Nephron (organoid): ENCODE measurements around the gene POFUT2.

Experiments used
- H3K27ac Mint-ChIP-seq, 3 experiments: 2 replicates each; pipeline ENCODE4 v1.8.0; 2020; ENCODE audit warnings: mixed read lengths in 3 of 3, mild to moderate bottlenecking in 2 of 3, moderate library complexity in 1 of 3
- H3K27me3 Mint-ChIP-seq: 2 replicates; pipeline ENCODE4 v1.8.0; 2021; ENCODE audit warnings: low read depth, mild to moderate bottlenecking, moderate library complexity, mixed read lengths
- H3K36me3 Mint-ChIP-seq: 2 replicates; pipeline ENCODE4 v1.8.0; 2020; ENCODE audit warnings: low read depth, mixed read lengths
- H3K4me1 Mint-ChIP-seq: 2 replicates; pipeline ENCODE4 v1.8.0; 2020; ENCODE audit warnings: mixed read lengths
- H3K4me3 Mint-ChIP-seq, 3 experiments: 2 replicates each; pipeline ENCODE4 v1.8.0; 2020; ENCODE audit warnings: mild to moderate bottlenecking in 3 of 3, mixed read lengths in 3 of 3, moderate library complexity in 2 of 3
- H3K9me3 Mint-ChIP-seq: 2 replicates; pipeline ENCODE4 v1.8.0; 2020; ENCODE audit warnings: mixed read lengths
- TF ChIP-seq, protein P1 (sequence below), 3 experiments: fragments of 200-600 bp; sonication (generic); IDR thresholded peaks; one replicate each; pipeline ENCODE4 v1.5.0; 2021; ENCODE audit warnings: antibody characterized with exemption in 3 of 3; ENCODE audit not compliant: unreplicated experiment in 3 of 3

POFUT2 gene

DNA sequence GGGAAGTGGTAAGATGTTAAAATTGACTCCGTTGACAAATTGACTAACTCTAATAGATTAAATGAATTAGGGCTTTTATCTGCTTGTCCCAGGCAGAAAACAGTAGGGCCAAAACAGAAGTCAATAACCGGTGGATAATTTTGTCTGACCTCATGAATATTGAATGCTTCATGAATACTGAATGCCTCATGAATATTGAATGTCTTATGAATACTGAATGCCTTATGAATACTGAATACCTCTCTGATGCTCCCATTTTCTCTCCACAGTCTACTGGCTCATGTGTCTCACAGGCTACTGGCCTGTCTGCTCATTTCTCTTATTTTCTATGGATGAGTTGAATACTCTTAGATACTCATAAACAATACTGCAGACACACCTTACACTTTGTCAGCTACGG, 56.0 kb downstream of the POFUT2 start:
- H3K36me3 Mint-ChIP-seq = no peaks in the 10 kb centered on the region
- H3K27ac Mint-ChIP-seq = no peak overlapping the region
- TF ChIP-seq, protein P1, sequence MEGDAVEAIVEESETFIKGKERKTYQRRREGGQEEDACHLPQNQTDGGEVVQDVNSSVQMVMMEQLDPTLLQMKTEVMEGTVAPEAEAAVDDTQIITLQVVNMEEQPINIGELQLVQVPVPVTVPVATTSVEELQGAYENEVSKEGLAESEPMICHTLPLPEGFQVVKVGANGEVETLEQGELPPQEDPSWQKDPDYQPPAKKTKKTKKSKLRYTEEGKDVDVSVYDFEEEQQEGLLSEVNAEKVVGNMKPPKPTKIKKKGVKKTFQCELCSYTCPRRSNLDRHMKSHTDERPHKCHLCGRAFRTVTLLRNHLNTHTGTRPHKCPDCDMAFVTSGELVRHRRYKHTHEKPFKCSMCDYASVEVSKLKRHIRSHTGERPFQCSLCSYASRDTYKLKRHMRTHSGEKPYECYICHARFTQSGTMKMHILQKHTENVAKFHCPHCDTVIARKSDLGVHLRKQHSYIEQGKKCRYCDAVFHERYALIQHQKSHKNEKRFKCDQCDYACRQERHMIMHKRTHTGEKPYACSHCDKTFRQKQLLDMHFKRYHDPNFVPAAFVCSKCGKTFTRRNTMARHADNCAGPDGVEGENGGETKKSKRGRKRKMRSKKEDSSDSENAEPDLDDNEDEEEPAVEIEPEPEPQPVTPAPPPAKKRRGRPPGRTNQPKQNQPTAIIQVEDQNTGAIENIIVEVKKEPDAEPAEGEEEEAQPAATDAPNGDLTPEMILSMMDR (IDR thresholded peaks at IDR 0.05; ENCODE audit: unreplicated experiment in 3 of 3) = no peak

DNA sequence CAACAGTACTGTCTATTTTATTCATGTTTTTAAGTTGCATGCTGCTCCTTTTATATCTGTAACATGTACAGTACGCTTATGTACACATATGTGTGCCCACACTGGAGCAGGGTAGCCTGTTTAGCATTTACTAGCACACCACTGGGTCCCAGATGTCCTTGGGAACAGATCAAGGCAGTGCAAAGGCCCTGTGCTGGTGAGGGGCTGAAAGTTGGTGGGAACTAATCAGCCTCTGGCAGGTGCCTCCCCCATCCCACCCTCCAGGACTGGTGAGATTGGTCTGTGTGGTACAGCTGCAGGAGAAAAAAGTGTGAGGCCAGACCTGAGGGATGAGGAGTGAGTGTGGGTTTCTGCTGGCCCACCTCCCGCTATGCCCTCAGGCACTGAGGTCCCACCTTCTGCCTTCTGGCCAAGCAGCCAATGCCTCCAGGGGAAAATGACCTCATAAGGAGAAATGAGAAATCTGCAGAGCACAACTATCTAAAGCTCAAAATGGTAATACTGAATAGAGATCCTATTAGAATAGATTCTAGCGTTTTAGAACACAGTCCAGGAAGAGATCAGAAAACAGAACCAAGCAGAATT, 58.9 kb downstream of the POFUT2 start:
- Mint-ChIP-seq H3K9me3 (no peaks in the 10 kb centered on the region), H3K4me3 (no peak overlapping the region), H3K27ac (no peak overlapping the region), H3K4me1 (no peaks in the 10 kb centered on the region), H3K36me3 (no peaks in the 10 kb centered on the region), H3K27me3 (peaks cover 4% of the 10 kb centered on the region)
- TF ChIP-seq, protein P1 (IDR thresholded peaks at IDR 0.05; ENCODE audit: unreplicated experiment in 3 of 3) = no peak

More for the DNA sequence above, 56.0 kb downstream of the POFUT2 start:
- no peaks in the 10 kb centered on the region for H3K4me1 Mint-ChIP-seq
- no peak overlapping the region for H3K4me3 Mint-ChIP-seq
- no peaks in the 10 kb centered on the region for H3K9me3 Mint-ChIP-seq
- H3K27me3 Mint-ChIP-seq = peaks cover 10% of the 10 kb centered on the region

DNA sequence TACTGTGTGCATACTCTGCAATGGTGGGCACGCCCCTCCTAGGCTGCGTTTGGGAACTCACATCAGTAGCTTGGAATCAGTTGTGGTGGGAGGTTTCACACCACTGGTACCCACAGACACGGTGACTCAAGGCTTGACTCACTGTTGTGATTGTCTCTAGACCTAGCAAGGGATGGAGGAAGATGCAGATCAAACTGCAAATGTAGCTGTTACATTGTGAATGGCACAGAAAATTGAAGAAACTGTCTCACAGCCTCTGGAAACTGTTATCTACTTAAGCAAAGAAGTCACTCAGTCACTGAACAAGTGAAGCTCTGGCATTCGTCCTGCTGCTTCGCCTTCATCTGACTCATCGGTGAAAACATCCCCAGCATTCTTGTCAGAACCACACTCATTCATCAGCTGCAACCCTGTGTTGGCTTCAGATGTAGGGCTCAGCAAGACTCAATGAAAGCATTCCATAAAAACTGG, 59.5 kb downstream of the POFUT2 start:
- peaks cover 4% of the 10 kb centered on the region for H3K27me3 Mint-ChIP-seq
- no peak overlapping the region for H3K4me3 Mint-ChIP-seq
- no peaks in the 10 kb centered on the region for H3K36me3 Mint-ChIP-seq
- H3K9me3 Mint-ChIP-seq = no peaks in the 10 kb centered on the region
- TF ChIP-seq, protein P1 (IDR thresholded peaks at IDR 0.05; ENCODE audit: unreplicated experiment in 3 of 3) = no peak
- no peaks in the 10 kb centered on the region for H3K4me1 Mint-ChIP-seq
- H3K27ac Mint-ChIP-seq = no peak overlapping the region

DNA sequence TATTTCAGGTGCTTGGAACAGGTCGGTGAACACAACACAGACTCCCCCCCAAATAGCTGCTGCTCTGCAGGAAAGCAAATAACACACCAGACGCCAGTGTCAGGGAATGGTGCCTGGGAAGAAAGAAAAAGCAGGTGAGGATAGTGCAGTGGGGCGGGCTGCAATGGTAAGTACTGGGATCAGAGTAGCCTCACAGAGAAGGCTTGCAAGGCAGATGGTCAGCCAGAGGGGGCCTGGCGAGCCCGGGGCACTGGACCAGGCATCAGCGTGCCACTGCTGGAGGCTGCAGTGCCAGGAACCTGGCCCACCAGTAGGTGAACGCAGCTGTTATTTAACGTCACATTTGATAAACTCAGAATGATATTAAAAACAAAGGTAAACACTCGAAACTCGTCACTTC, 60.0 kb downstream of the POFUT2 start:
- Mint-ChIP-seq H3K4me3 (no peak overlapping the region), H3K4me1 (no peaks in the 10 kb centered on the region), H3K27me3 (peaks cover 4% of the 10 kb centered on the region), H3K36me3 (no peaks in the 10 kb centered on the region), H3K9me3 (no peaks in the 10 kb centered on the region), H3K27ac (no peak overlapping the region)
- TF ChIP-seq, protein P1 (IDR thresholded peaks at IDR 0.05; ENCODE audit: unreplicated experiment in 3 of 3) = no peak

DNA sequence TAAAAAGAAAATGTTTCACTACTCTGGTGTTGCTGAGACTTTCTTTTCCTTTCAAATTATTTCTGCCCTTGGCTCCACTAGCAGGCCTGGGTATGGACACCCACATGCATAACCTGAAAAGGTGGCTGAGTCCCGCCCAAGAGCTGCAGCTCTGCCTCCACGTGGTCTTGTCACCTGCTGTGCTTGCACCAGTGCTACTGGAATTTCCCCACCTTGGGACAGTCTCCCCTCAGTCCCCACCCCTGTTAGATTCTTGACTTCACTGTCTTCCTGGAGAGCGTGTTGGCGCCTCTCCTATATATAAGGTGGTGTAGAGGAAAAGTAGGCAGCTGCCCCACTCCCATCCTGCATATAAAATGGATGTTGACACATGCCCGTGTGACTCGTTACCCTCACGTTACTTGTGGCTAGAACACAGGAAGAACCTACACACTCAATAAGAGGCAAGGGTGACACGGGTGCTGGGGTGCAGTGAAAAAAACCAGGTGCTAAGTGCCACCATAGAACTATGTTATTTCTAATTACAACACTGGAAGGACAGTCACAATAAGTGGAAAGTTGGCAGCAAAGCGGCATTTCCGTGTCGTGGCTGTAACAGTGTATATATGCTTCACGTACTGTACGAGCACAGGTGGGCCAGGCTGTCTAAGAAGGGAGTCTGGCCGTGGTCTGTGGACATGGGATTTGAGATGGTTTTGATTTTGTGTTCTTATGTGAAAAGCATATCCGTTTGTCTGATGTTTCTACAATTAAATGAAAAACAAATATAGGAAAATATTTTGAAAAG, 61.0 kb downstream of the POFUT2 start:
- Mint-ChIP-seq H3K9me3 (no peaks in the 10 kb centered on the region), H3K27me3 (no peaks in the 10 kb centered on the region), H3K27ac (no peak overlapping the region), H3K4me1 (no peaks in the 10 kb centered on the region), H3K4me3 (no peak overlapping the region), H3K36me3 (no peaks in the 10 kb centered on the region)
- TF ChIP-seq, protein P1 (IDR thresholded peaks at IDR 0.05; ENCODE audit: unreplicated experiment in 3 of 3) = no peak
